Measurements from ENCODE around the gene OPTC. TPM values are rescaled to one million over a fixed set of nuclear protein-coding genes. Genes with fewer than 3 reads are reported as not detected.

Gene OPTC
- total and polyA plus RNA-seq, 2 of the 13 experiments (the other 11 are each of a cell fraction or from before 2014, with no cell fraction given), result not detected

- no peaks in the 10 kb centered on the region for H3K4me1 ChIP-seq (ENCODE audit: insufficient read depth, low read length)
- H2AFZ ChIP-seq (ENCODE audit: low read length), result no peak overlapping the region
- no peak for DNase-seq (ENCODE audit: low spot score)
- WGBS (ENCODE audit: low lambda C conversion rate), result 59% methylated on average over 8 of the region's 8 CpGs
- no peak overlapping the region for H3K27ac ChIP-seq (ENCODE audit: extremely low read length, insufficient read depth, low read length)
- no peak overlapping the region for H3K4me3 ChIP-seq (replicated peaks in 1 of 3; ENCODE audit: insufficient read depth in 1 of 3, low read depth in 2 of 3, low read length in 3 of 3)
- FAIRE-seq, result no peak
- intact Hi-C loops (cut with micrococcal nuclease; ENCODE audit: unreplicated experiment), result no loop called here
- H3K27me3 ChIP-seq (ENCODE audit: control insufficient read depth in 1 of 2, insufficient read depth in 2 of 2, low read length in 2 of 2), result peaks cover 1 to 14% of the 10 kb centered on the region in 2 experiments; a peak in 2 of 5 replicates
- ChIA-PET CTCF (ENCODE audit: low intra/inter-chr PET ratio, low total read pairs) (no interaction called here), POLR2A (no interaction called here)
- no peak overlapping the region for H3K4me2 ChIP-seq (ENCODE audit: low read depth, low read length)
- no peaks in the 10 kb centered on the region for H3K36me3 ChIP-seq (replicated peaks in 1 of 2; ENCODE audit: control insufficient read depth in 1 of 2, insufficient read depth in 2 of 2, low read length in 2 of 2)
- H3K79me2 ChIP-seq (ENCODE audit: insufficient read depth, low read length), result no peaks in the 10 kb centered on the region
- H3K9me3 ChIP-seq (ENCODE audit: low read length), result no peaks in the 10 kb centered on the region
- BruUV-seq (replicated peaks), result no TSS peak
- no peaks in the 10 kb centered on the region for H4K20me1 ChIP-seq (ENCODE audit: insufficient read depth, low read length)
- no peak overlapping the region for H3K9ac ChIP-seq (ENCODE audit: insufficient read depth, low read depth, low read length)
- TF ChIP-seq, protein P1, sequence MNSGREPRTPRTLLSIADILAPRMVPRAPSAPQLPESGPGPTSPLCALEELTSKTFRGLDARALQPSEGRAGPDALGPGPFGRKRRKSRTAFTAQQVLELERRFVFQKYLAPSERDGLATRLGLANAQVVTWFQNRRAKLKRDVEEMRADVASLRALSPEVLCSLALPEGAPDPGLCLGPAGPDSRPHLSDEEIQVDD (CRISPR knock-in tag; IDR thresholded peaks at IDR 0.05; ENCODE audit: borderline replicate concordance), result no peak
- no peak for TF ChIP-seq ZNF274 (CRISPR knock-in tag; IDR thresholded peaks at IDR 0.05)
- no peak for TF ChIP-seq ZFY (CRISPR knock-in tag; IDR thresholded peaks at IDR 0.05)
- no peak for TF ChIP-seq NR1H2 (CRISPR knock-in tag; IDR thresholded peaks at IDR 0.05; ENCODE audit: borderline replicate concordance, low read depth)
- no peak for TF ChIP-seq DRAP1 (CRISPR knock-in tag; IDR thresholded peaks at IDR 0.05)
- no peak for TF ChIP-seq KLF15 (CRISPR knock-in tag; IDR thresholded peaks at IDR 0.05; ENCODE audit: borderline replicate concordance)
- no peak for TF ChIP-seq CREM (IDR thresholded peaks at IDR 0.05)
- TF ChIP-seq CREM (CRISPR knock-in tag; IDR thresholded peaks at IDR 0.05), result no peak
- TF ChIP-seq POLR2G (IDR thresholded peaks at IDR 0.05; ENCODE audit: low read depth, low read length), result no peak
- no peak for TF ChIP-seq ZNF296 (CRISPR knock-in tag; conservative IDR thresholded peaks at IDR 0.05)
- TF ChIP-seq ZSCAN5A (CRISPR knock-in tag; IDR thresholded peaks at IDR 0.05; ENCODE audit: borderline replicate concordance), result no peak
- TF ChIP-seq MAZ (IDR thresholded peaks at IDR 0.05; ENCODE audit: borderline replicate concordance, low read depth, low read length), result no peak
- no peak for TF ChIP-seq MAZ (CRISPR knock-in tag; IDR thresholded peaks at IDR 0.05; ENCODE audit: low read depth)
- in situ Hi-C loops (cut with HindIII; ENCODE audit: extremely low pct_ligation_motif_present, low pct_unique_long_range_greater_than_20kb), result no loop called here
- ATAC-seq, result no peak
Observed at GRCh38 chr1:203555076-203555475, 61.1 kb downstream of the OPTC start.

All from HepG2 (cell line).